ENCODE results near the gene OLIG1.

The OLIG1 gene

GRCh38 chr21:33031152-33031911 is 38.6 kb upstream of the OLIG1 start:
- no peak for DNase-seq

GRCh38 chr21:33032434-33033047 is 37.4 kb upstream of the OLIG1 start:
- DNase-seq = no peak

GRCh38 chr21:33033094-33033951 is 36.6 kb upstream of the OLIG1 start:
- DNase-seq = no peak

GRCh38 chr21:33033961-33034413 is 36.0 kb upstream of the OLIG1 start:
- no peak for DNase-seq

GRCh38 chr21:33035147-33035546 is 34.8 kb upstream of the OLIG1 start:
- no peak for DNase-seq

- no peak for DNase-seq
Measured at GRCh38 chr21:33036430-33037162, 33.3 kb upstream of the OLIG1 start.

GRCh38 chr21:33037501-33037900 is 32.4 kb upstream of the OLIG1 start:
- DNase-seq = no peak

GRCh38 chr21:33039536-33039935 is 30.4 kb upstream of the OLIG1 start:
- no peak for DNase-seq

GRCh38 chr21:33040215-33040614 is 29.7 kb upstream of the OLIG1 start:
- DNase-seq = no peak

GRCh38 chr21:33041981-33042380 is 28.0 kb upstream of the OLIG1 start:
- no peak for DNase-seq

- DNase-seq = no peak
Measured at GRCh38 chr21:33042812-33043211, 27.1 kb upstream of the OLIG1 start.

- no peak for DNase-seq
Measured at GRCh38 chr21:33046455-33046854, 23.5 kb upstream of the OLIG1 start.

- DNase-seq = no peak
Measured at GRCh38 chr21:33047231-33047630, 22.7 kb upstream of the OLIG1 start.

- DNase-seq = no peak
Measured at GRCh38 chr21:33051925-33052324, 18.0 kb upstream of the OLIG1 start.

GRCh38 chr21:33053951-33054350 is 16.0 kb upstream of the OLIG1 start:
- no peak for DNase-seq

- DNase-seq = no peak
Measured at GRCh38 chr21:33055991-33056390, 13.9 kb upstream of the OLIG1 start.

- no peak for DNase-seq
Measured at GRCh38 chr21:33057385-33057940, 12.5 kb upstream of the OLIG1 start.

- DNase-seq = no peak
Measured at GRCh38 chr21:33058527-33058926, 11.4 kb upstream of the OLIG1 start.

- DNase-seq = no peak
Measured at GRCh38 chr21:33058957-33059356, 11.0 kb upstream of the OLIG1 start.

GRCh38 chr21:33059380-33059841 is 10.5 kb upstream of the OLIG1 start:
- DNase-seq = no peak

GRCh38 chr21:33061233-33061632 is 8.7 kb upstream of the OLIG1 start:
- no peak for DNase-seq

- no peak for DNase-seq
Measured at GRCh38 chr21:33063375-33063883, 6.5 kb upstream of the OLIG1 start.

Data from activated CD4-positive, CD25-positive, alpha-beta regulatory T cell treated with anti-CD3 and anti-CD28 coated beads, Interleukin-2, amount 50 U/mL, for 72 hours (primary cell).